CD8-positive, alpha-beta memory T cell (primary cell): Measurements from ENCODE around the gene TMEM134. TPM values are rescaled to one million over a fixed set of nuclear protein-coding genes. Genes with fewer than 3 reads are reported as not detected.
"Not testable (repeated sequence)": the region's sequence is repeated elsewhere in the genome, so short reads cannot be mapped to it uniquely, and the experiment has no call there.

Experiments
- CTCF ChIA-PET: fragments of 350-600 bp; sonication (Branson Sonifier 250); formaldehyde crosslinking; loops from one replicate; lab custom pipeline; 2021; ENCODE audit warnings: antibody characterized with exemption; lab: Charles Lee
- POLR2A ChIA-PET: fragments of 350-600 bp; sonication (Branson Sonifier 250); formaldehyde crosslinking; loops from one replicate; lab custom pipeline; 2021; ENCODE audit warnings: antibody characterized with exemption; lab: Charles Lee
- DNase-seq, 5 donors: peaks; one replicate each; pipeline versions ENCODE4 v3.0.0 to v3.0.0-alpha.2; 2020 to 2022; ENCODE audit warnings: mixed read lengths in 1 of 5
- H3K27ac ChIP-seq: one replicate; pipeline ENCODE4 v1.7.0; 2013; ENCODE audit warnings: low read depth, mild to moderate bottlenecking, low read length, moderate library complexity
- H3K27me3 ChIP-seq: 2 replicates; pipeline ENCODE4 v1.7.0; 2013; ENCODE audit warnings: low read length, mild to moderate bottlenecking; ENCODE audit not compliant: insufficient read depth, poor library complexity, severe bottlenecking
- H3K36me3 ChIP-seq: 2 replicates; pipeline ENCODE4 v1.7.0; 2013; ENCODE audit warnings: mild to moderate bottlenecking, low read length, moderate library complexity; ENCODE audit not compliant: insufficient read depth
- H3K4me1 ChIP-seq: 2 replicates; pipeline ENCODE4 v1.7.0; 2013; ENCODE audit warnings: mild to moderate bottlenecking, low read length, moderate library complexity; ENCODE audit not compliant: insufficient read depth
- H3K4me3 ChIP-seq: 2 replicates; pipeline ENCODE4 v1.7.0; 2013; ENCODE audit warnings: mild to moderate bottlenecking, low read length
- H3K9me3 ChIP-seq: 2 replicates; pipeline ENCODE4 v1.7.0; 2013; ENCODE audit warnings: mild to moderate bottlenecking, low read length
- H3K27ac Mint-ChIP-seq, 8 donors: one replicate each; pipeline ENCODE4 v1.8.0; 2020 to 2021; ENCODE audit warnings: mixed read lengths in 8 of 8, mild to moderate bottlenecking in 6 of 8, inconsistent platforms in 3 of 8, moderate library complexity in 3 of 8
- H3K27me3 Mint-ChIP-seq, 2 donors: one replicate each; pipeline ENCODE4 v1.8.0; 2020 to 2021; ENCODE audit warnings: mixed read lengths in 2 of 2, mild to moderate bottlenecking in 1 of 2, moderate library complexity in 1 of 2
- H3K36me3 Mint-ChIP-seq, 3 donors: one replicate each; pipeline ENCODE4 v1.8.0; 2020 to 2021; ENCODE audit warnings: mixed read lengths in 3 of 3, inconsistent platforms in 1 of 3, mild to moderate bottlenecking in 1 of 3
- H3K4me1 Mint-ChIP-seq, 3 donors: one replicate each; pipeline ENCODE4 v1.8.0; 2020 to 2021; ENCODE audit warnings: mixed read lengths in 3 of 3, inconsistent platforms in 1 of 3, mild to moderate bottlenecking in 1 of 3
- H3K4me3 Mint-ChIP-seq, 7 donors: one replicate each; pipeline ENCODE4 v1.8.0; 2020 to 2021; ENCODE audit warnings: mixed read lengths in 7 of 7, mild to moderate bottlenecking in 6 of 7, moderate library complexity in 4 of 7, inconsistent platforms in 2 of 7
- H3K9me3 Mint-ChIP-seq, 5 donors: one replicate each; pipeline ENCODE4 v1.8.0; 2020 to 2022; ENCODE audit warnings: mixed read lengths in 5 of 5, mild to moderate bottlenecking in 3 of 5, moderate library complexity in 2 of 5, inconsistent platforms in 1 of 5
- polyA plus RNA-seq: library from polyadenylated mRNA; unstranded; fragments of 300-500 nt; fragmentation: Illumina TruSeq; gene quantifications from one replicate; pipeline ENCODE4 v1.2.3, GENCODE V29; 2021
- total RNA-seq, 2 experiments: library from RNA; stranded (reverse); gene quantifications; one replicate each; pipeline ENCODE4 v1.2.3, GENCODE V29; 2021

The TMEM134 gene, protein sequence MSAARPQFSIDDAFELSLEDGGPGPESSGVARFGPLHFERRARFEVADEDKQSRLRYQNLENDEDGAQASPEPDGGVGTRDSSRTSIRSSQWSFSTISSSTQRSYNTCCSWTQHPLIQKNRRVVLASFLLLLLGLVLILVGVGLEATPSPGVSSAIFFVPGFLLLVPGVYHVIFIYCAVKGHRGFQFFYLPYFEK
- total RNA-seq: 10 to 100 TPM; 49.6 to 57.9 TPM
- polyA plus RNA-seq: 152 TPM

DNA sequence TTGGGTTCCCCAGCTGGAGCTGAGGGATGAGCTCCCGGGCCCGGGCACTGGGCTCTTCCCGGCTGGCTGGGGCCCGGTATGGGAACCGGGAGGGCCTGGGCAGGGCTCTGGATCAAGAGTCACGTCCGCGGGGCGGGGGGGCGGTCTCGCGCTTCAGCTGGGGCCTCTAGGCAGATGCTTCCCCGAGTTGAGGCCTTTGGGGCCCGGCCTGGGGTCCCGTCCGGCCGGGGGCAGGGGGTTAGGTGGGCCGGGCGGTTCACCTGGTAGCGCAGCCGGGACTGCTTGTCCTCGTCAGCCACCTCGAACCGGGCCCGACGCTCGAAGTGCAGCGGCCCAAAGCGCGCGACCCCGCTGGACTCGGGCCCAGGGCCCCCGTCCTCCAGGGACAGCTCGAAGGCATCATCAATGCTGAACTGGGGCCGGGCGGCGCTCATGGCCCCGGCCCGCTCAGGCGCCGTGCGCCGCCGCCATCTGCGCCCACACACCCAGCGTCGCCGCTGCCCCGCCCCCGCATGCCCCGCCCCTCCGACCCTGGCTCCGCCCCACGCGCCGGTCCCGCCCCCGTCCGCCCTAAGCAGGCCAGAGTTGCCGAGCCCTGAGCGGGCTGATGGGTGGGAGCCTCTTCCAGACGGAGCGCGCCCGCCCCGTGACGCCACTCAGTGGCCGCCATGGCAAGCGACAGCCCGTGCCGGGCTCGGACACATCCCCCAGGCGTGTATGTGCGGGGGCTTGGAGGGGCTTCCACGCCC, at the start of gene TMEM134:
TMEM134 (minus strand) TSS at position 493 of the 749 bp plus-strand sequence; CDS start at position 434, 59 bp downstream.
- H3K27ac Mint-ChIP-seq: peak within 1 kb of the TSS; percentile 64 to 94 (median 88)
- POLR2A ChIA-PET: interaction anchor here (0.5 to 3.9 kb wide), 18 partner anchors 14 to 229 kb away, joined by 3 to 38 read pairs (median 5); partner anchors contain the start of genes AIP, CLCF1, PPP1CA and PTPRCAP

DNA sequence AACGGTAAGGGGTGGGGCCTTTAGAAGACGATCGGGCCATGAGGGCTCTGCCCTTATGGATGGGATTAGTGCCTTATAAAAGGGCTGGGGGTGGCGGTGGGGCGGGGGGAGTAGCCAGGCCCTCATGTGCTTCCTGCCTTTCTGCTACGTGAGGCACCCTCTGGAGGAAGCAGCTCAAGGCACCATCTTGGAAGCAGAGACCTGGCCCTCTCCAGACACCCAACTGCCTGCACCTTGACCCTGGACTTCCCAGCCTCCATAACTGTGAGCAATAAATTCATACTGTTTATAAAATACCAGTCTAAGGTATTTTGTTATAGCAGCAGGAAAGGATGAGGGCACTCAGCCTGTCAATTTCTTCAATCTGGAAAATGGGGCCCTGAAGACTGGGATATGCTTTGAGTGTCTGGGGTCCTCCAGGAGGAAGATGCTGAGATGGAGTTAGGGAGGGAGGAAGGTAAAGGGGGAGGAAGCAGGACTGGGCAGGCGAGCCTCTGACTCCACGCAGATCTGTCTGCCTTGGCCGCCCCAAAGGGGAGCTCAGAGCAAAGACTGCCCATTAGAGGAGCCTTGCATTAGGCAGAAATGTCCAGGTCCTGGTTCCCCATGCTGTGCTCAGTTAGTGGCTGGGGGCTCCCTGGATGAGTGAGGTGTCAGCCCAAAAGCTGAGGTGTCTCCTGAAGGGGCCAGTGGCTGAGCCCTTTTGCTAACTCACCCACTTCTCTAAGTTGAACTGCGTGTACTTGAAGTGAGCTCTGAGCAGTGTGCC, 48.9 kb upstream of the TMEM134 start:
- peaks cover 0 to 19% of the 10 kb centered on the region in 2 donors for H3K27me3 Mint-ChIP-seq
- POLR2A ChIA-PET: no interaction called here

More for the DNA sequence above, at the start of gene TMEM134:
- Histone ChIP-seq H3K27me3 (no peaks in the 10 kb centered on the region), H3K4me3 (peak within 1 kb of the TSS; percentile 74), H3K4me1 (peaks cover 36% of the 10 kb centered on the region), H3K36me3 (no peaks in the 10 kb centered on the region), H3K9me3 (no peaks in the 10 kb centered on the region), H3K27ac (peak within 1 kb of the TSS; percentile 70)
- peak; percentile 86 to 95 (median 87) for DNase-seq
- Mint-ChIP-seq H3K27me3 (no peaks in the 10 kb centered on the region), H3K36me3 (peaks cover 0 to 11% (median 0%) of the 10 kb centered on the region in 3 donors), H3K4me1 (peaks cover 11 to 44% (median 30%) of the 10 kb centered on the region in 3 donors), H3K9me3 (no peaks in the 10 kb centered on the region), H3K4me3 (peak within 1 kb of the TSS; percentile 87 to 92 (median 88))
- CTCF ChIA-PET: interaction anchor here (0.6 to 4.8 kb wide), 20 partner anchors 14 to 229 kb away, joined by 3 to 38 read pairs (median 4); partner anchors contain the start of genes CABP4, GPR152, PITPNM1 and PPP1CA

DNA sequence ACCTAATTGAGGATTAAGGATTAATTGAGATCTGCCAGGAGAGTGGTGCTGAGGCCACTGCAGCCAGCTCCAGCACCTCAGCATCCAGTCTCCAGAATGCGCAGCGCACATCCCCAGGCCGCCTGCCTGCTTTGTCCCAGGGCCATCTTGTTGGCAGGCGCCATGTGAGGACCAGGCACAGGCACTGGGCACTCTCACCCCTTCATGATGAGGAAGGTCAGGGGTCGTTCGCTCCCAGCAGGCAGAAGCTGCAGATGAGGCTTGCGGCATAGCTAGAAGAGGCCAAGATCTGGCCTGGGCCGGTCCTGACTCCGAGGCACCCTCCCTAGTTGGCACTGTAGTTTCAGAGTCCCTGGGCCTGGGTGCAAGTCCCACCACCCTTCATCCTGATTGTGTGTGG, 47.8 kb upstream of the TMEM134 start:
- Histone ChIP-seq H3K4me3 (no peak overlapping the region), H3K27ac (no peak overlapping the region), H3K27me3 (no peaks in the 10 kb centered on the region), H3K4me1 (no peaks in the 10 kb centered on the region), H3K36me3 (no peaks in the 10 kb centered on the region), H3K9me3 (no peaks in the 10 kb centered on the region)
- Mint-ChIP-seq H3K27me3 (peaks cover 0 to 21% of the 10 kb centered on the region in 2 donors), H3K27ac (no peak overlapping the region), H3K4me3 (no peak overlapping the region), H3K9me3 (no peaks in the 10 kb centered on the region), H3K36me3 (no peaks in the 10 kb centered on the region), H3K4me1 (no peaks in the 10 kb centered on the region)
- DNase-seq: peak in 1 of 5 donors; percentile 31
- POLR2A ChIA-PET: no interaction called here
- CTCF ChIA-PET: no interaction called here

More for the DNA sequence above, 48.9 kb upstream of the TMEM134 start:
- CTCF ChIA-PET: interaction anchor here (0.8 kb wide), 1 partner anchor 133 kb away, joined by 3 read pairs; no protein-coding TSS in a partner anchor
- H3K9me3 ChIP-seq: no peaks in the 10 kb centered on the region
- Mint-ChIP-seq H3K27ac (no peak overlapping the region), H3K36me3 (no peaks in the 10 kb centered on the region), H3K4me1 (no peaks in the 10 kb centered on the region), H3K4me3 (no peak overlapping the region), H3K9me3 (no peaks in the 10 kb centered on the region)
- no peaks in the 10 kb centered on the region for H3K4me1 ChIP-seq
- no peak overlapping the region for H3K4me3 ChIP-seq
- no peaks in the 10 kb centered on the region for H3K36me3 ChIP-seq
- no peak overlapping the region for H3K27ac ChIP-seq
- no peak for DNase-seq
- H3K27me3 ChIP-seq: no peaks in the 10 kb centered on the region

DNA sequence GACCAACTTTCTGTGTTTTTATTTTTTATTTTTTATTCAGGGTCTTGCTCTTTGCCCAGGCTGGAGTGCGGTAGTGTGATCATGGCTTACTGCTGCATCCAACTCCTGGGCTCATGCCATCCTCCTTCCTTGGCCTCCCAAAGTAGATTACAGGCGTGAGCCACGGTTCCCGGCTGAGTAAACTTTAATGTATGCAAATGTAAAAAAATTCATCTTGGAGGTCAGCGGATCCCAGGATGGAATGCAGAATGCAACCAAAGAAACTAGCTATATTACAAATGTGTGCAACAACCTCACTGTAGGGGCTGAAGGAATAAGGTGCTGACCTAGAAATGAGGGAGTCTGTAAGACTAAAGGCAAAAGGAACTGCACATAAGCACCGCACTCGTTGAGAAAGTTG, 45.1 kb upstream of the TMEM134 start:
- Mint-ChIP-seq H3K36me3 (no peaks in the 10 kb centered on the region), H3K4me1 (peaks cover 1 to 5% (median 3%) of the 10 kb centered on the region in 3 donors), H3K27me3 (peaks cover 4 to 24% of the 10 kb centered on the region in 2 donors), H3K9me3 (no peaks in the 10 kb centered on the region), H3K27ac (no peak overlapping the region), H3K4me3 (no peak overlapping the region)
- no peaks in the 10 kb centered on the region for H3K27me3 ChIP-seq
- H3K9me3 ChIP-seq: no peaks in the 10 kb centered on the region
- ChIA-PET POLR2A (no interaction called here), CTCF (no interaction called here)
- H3K4me3 ChIP-seq: no peak overlapping the region
- no peak overlapping the region for H3K27ac ChIP-seq
- no peaks in the 10 kb centered on the region for H3K36me3 ChIP-seq
- no peak for DNase-seq
- peaks cover 1% of the 10 kb centered on the region for H3K4me1 ChIP-seq

DNA sequence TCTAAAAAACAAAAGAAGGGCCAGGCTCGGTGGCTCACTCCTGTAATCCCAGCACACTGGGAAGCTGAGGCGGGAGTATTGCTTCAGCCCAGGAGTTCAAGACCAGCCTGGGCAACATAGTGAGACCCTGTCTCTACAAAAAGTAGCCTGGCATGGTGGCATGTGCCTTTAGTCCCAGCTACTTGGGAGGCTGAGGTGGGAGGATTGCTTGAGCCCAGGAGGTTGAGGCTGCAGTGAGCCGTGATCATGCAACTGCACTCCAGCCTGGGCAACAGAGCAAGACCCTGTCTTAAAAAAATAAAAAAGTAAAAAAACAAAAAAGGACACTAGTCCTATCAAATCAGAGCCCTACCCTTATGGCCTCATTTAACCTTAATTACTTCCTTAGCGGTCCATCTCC, 42.5 kb upstream of the TMEM134 start:
- H3K4me3 ChIP-seq, H3K36me3 Mint-ChIP-seq, H3K27me3 ChIP-seq, H3K4me3 Mint-ChIP-seq, H3K36me3 ChIP-seq, H3K9me3 Mint-ChIP-seq, DNase-seq, POLR2A ChIA-PET, H3K9me3 ChIP-seq, H3K27ac ChIP-seq, CTCF ChIA-PET: not testable (repeated sequence)
- peaks cover 16 to 24% (median 16%) of the 10 kb centered on the region in 3 donors for H3K4me1 Mint-ChIP-seq
- peaks cover 18% of the 10 kb centered on the region for H3K4me1 ChIP-seq
- H3K27me3 Mint-ChIP-seq: peaks cover 7 to 24% of the 10 kb centered on the region in 2 donors
- peak overlapping the region in 1 of 8 donors; percentile 98 for H3K27ac Mint-ChIP-seq

DNA sequence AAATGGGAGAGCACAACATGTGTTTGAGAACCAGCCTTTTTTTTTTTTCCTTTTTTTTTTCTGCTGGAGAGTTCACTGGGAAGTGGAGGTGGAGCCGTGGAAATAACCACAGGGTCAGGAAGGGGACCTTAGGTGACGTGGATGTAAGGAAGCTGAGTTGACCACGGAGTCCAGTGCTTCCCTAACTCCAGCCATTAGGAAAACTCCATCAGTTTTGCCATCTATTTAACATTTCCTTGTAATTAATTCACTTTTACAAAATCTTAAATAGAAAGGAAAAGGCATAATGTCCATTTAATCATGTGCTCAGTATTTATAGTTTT, 40.9 kb upstream of the TMEM134 start:
- Mint-ChIP-seq H3K27ac (peak overlapping the region in 6 of 8 donors; percentile 54 to 98 (median 83)), H3K36me3 (peaks cover 0 to 16% (median 0%) of the 10 kb centered on the region in 3 donors), H3K9me3 (no peaks in the 10 kb centered on the region), H3K4me1 (peaks cover 29 to 36% (median 29%) of the 10 kb centered on the region in 3 donors), H3K27me3 (peaks cover 8 to 19% of the 10 kb centered on the region in 2 donors), H3K4me3 (peak overlapping the region in 5 of 7 donors; percentile 51 to 91 (median 66))
- DNase-seq: no peak
- Histone ChIP-seq H3K36me3 (no peaks in the 10 kb centered on the region), H3K27ac (no peak overlapping the region), H3K4me1 (peaks cover 31% of the 10 kb centered on the region), H3K9me3 (no peaks in the 10 kb centered on the region), H3K27me3 (no peaks in the 10 kb centered on the region), H3K4me3 (no peak overlapping the region)
- POLR2A ChIA-PET: no interaction called here
- CTCF ChIA-PET: no interaction called here

DNA sequence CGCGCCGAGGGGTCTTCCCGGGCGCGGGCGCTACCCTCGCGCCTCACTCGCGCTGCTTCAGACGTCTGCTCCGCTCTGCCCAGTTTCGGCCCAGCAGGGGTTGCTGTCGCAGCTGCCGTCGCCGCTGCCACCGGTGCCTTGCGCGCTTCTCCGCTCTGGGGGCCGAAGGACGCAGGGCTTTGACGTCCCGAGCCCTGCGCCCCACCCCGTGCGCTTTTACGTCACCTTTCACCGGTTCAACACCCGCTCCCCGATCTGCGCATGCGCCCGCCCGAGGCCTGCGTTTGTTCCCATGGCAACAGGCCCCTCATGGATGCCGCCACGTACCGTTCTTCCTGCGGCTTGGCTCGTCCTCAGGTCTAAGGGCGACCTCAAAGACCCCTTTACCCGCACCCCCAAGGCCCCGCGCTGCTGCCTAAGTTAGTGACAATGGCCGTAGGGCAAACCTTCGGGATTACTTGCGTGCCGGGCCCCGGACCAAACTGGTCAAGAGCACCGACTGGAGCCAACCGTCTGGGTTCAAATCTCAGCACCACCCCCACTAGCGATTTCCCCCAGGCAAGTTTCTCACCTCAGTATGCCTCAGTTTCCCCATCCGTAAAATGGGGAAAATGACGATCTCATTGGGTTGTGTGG, 39.6 kb upstream of the TMEM134 start:
- Histone ChIP-seq H3K36me3 (no peaks in the 10 kb centered on the region), H3K27ac (peak overlapping the region; percentile 98), H3K4me1 (peaks cover 35% of the 10 kb centered on the region), H3K27me3 (no peaks in the 10 kb centered on the region), H3K9me3 (no peaks in the 10 kb centered on the region), H3K4me3 (peak overlapping the region; percentile 92)
- Mint-ChIP-seq H3K4me3 (peak overlapping the region; percentile 83 to 96 (median 91)), H3K9me3 (no peaks in the 10 kb centered on the region), H3K27ac (peak overlapping the region; percentile 95 to 98 (median 97)), H3K27me3 (peaks cover 8 to 10% of the 10 kb centered on the region in 2 donors), H3K36me3 (peaks cover 0 to 21% (median 0%) of the 10 kb centered on the region in 3 donors), H3K4me1 (peaks cover 29 to 45% (median 32%) of the 10 kb centered on the region in 3 donors)
- peak; percentile 99 to 100 (median 99) for DNase-seq
- ChIA-PET CTCF (interaction anchor here (1.2 to 1.4 kb wide), 2 partner anchors 26 to 104 kb away, joined by 3 read pairs; partner anchors contain the start of gene AIP), POLR2A (interaction anchor here (0.7 to 1.6 kb wide), 3 partner anchors 72 to 117 kb away, joined by 5 to 8 read pairs (median 7); partner anchors contain the start of genes PTPRCAP and RAD9A)
